NCI-H2107 treated with DMSO at 0.1 percent for 48 hours (cell line): ENCODE results near the gene CD74.
"Not testable (repeated sequence)": the region's sequence is repeated elsewhere in the genome, so short reads cannot be mapped to it uniquely, and the experiment has no call there.

Experiments used
- DNase-seq: peaks from one replicate; lab custom pipeline; 2025; ENCODE audit not compliant: unreplicated experiment; lab: John Stamatoyannopoulos, UW

Gene CD74

GRCh38 chr5:150441813-150442698 lies 29.3 kb upstream of the CD74 start:
- no peak for DNase-seq

GRCh38 chr5:150440948-150441812 lies 28.5 kb upstream of the CD74 start:
- DNase-seq = no peak

GRCh38 chr5:150438873-150439546 lies 26.3 kb upstream of the CD74 start:
- DNase-seq = no peak

DNA sequence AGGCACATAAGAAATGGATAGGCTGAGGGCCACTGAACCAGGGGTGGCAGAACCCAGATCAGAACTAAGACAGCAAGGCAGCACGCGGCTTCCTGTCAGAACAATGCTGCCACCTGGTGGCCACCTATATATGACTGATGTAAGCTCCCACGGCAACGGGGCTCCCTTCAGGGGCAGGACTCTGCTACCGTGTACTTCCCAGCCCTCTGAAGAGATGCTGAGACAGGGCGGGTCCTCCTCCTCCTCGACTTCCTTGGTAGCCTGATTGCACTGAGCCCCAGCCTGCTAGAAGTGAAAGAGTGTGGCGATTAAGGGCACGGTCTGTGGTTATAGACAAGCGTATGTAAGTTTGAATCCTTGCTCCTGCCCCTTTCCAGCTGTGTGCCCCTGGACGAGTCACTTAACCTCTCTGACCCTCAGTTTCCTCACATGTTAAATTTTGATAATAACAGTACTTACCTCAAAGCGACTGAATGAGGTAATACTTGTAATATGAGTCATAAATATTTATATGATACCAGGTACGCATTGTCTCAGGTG lies 23.5 kb upstream of the CD74 start:
- peak; percentile 52 for DNase-seq

DNA sequence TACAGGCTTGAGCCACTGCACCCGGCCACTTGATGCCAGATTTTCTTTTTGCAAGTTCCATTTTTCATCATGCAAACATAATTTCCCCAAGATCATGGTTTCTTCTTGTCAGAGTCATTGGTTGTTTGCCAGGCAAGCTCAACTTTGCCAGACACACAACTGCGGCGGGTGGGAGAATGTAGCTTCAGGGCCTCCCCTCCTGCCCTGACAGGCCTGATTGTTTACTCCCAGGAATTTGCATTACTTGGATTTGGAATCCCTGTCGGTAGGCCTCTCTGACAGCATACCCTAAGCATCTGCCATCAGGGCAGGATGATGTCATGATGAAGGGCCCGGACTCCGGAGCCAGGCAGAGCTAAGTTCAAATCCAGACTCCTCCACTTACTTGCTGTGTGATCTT lies 21.8 kb upstream of the CD74 start:
- DNase-seq = no peak

- no peak for DNase-seq
These were observed 18.9 kb upstream of the CD74 start for GRCh38 chr5:150431574-150431973.

GRCh38 chr5:150431048-150431447 lies 18.3 kb upstream of the CD74 start:
- DNase-seq = no peak

- no peak for DNase-seq
These were observed 16.7 kb upstream of the CD74 start for GRCh38 chr5:150429410-150429873.

- DNase-seq = no peak
These were observed 16.3 kb upstream of the CD74 start for GRCh38 chr5:150428978-150429377.

DNA sequence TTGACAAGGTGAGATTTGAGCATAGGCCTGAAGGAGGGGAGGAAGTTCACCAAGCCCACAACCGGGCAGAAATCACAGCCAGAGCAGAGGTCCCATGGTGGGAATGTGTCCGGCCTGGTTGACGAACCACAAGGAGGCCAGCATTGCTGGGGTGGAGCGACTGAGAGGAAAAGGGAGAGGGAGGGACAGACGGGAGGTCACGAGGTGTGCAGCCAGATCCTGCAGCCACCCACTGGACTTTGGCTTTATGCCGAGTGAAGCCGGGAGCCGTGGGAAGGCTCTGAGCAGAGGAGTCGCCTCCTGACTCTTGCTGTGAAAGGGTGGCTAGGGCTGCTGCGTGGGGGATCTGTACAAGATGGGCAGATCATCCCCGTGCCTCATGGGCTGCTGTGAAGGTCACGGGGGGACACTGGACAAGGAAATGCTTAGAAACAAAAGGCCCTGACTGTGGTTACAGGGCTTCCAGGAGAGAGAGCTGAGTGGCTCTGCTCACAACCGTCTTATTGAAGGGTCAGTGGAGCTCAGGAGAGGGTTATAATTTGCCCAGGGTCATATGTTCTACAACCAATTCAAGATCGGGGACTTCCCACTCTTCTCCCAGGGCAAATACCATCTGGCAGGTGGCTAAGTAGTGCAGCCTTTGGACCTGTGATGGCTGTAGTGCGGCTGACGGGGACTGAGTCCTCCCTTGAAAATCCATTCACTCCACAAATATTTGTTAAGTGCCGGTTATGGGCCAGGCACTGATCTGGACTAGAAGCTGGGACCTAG lies 15.6 kb upstream of the CD74 start:
- no peak for DNase-seq

GRCh38 chr5:150426165-150426564 lies 13.5 kb upstream of the CD74 start:
- DNase-seq = not testable (repeated sequence)

DNA sequence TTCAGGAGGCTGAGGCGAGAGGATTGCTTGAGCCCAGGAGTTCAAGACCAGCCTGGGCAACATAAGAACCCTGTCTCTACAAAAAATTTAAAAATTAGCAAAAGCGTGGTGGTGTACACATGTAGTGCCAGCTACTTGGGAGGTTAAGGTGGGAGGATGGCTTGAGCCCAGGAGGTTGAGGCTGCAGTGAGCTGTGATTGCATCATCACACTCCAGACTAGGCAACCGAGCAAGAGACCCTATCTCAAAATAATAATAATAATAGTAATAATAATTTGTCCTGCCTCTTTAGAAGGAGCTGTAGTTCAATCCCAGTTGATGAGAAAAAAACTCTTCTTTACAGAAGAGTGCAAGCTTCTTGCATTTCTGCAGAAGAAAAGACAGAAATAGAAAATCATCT lies 10.0 kb upstream of the CD74 start:
- DNase-seq = no peak

- DNase-seq = no peak
These were observed 9.4 kb upstream of the CD74 start for GRCh38 chr5:150422075-150422474.

DNA sequence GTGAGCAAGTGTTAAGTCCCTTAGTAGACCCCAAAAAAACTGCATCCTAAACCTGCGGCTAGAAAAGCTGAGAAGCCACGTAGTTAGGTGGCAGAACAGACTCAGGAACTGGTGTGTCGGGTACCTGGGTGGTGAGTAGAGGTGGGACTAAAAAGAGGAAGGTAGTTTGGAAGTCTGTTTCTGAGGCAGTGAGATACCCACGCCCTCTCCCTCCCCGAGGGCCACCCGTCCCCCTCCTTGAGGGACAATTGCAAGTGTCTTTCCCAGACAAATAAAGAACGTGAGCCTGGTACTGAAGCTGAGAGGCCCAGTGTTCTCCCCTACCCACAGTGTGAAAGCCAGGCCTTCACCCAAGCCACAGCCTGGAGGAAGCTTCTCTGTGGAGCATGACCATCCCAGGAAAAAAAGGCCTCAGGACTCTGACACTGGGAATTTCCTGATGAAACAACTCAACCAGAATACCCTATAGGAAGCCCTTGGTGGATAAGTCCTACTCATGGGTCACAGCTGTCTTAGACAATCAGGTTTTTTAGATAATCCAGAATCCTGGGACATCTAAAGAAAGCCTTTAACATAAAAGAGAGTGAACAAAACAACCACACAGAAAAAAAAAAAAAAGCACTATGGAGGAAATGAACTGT lies 7.0 kb upstream of the CD74 start:
- no peak for DNase-seq

- DNase-seq = not testable (repeated sequence)
These were observed 1.4 kb upstream of the CD74 start for GRCh38 chr5:150413902-150414790.

DNA sequence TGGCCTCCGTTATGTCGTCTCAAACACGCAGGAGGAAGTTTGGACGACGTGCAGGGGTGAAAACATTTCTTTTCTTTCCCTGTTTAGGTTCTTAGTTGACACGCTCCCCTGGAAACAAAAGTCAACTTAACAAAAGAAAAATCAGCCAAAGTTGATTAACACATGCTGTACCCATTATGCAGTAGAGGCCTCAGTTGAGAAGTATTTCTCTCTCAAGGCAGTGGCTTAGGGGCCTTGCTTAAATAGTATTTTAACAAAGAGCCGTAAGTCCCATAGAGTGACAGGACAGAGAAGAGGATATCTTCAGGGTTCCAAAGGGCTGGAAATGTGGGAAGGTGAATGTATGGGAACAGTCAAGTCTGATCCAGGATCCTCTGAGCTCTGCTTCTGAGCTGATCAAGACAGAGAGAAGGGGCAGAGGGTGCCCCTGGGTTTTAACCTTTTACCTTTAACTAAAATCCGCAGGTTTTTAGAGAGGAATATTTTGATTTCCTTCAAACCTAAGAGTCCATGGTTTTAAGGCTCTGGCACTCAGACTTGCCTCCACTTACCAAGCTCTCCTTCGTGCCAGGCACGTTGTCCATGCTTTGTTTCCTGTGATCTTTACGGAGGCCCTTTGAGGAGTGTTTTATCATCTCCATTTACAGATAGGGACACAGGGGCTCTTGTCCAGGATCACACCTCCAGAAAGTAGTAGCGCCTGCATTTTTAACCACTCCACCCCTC lies 629 bp upstream of the CD74 start:
- no peak for DNase-seq

GRCh38 chr5:150411245-150411979 lies 1.3 kb downstream of the CD74 start:
- no peak for DNase-seq
